IMR-90 (cell line): ENCODE measurements around the gene FAM209B. TPM values are rescaled to one million over a fixed set of nuclear protein-coding genes. Genes with fewer than 3 reads are reported as not detected.

Experiments
- ATAC-seq: fragments of 200-7000 bp; cut with Tn5 transposase; 2 replicates; pipeline ENCODE4 v1.9.1; 2020; ENCODE audit warnings: low read depth, mild to moderate bottlenecking, moderate library complexity
- BruUV-seq: library from RNA; stranded (reverse); fragments of 400-500 nt; replicated peaks from 2 replicates; lab custom pipeline; 2021; lab: Mats Ljungman, UMichigan
- CTCF ChIA-PET: fragments of 300-600 bp; formaldehyde crosslinking; extraction: SDS; loops from one replicate; lab custom pipeline; 2021; ENCODE audit warnings: antibody characterized with exemption; lab: Yijun Ruan, JAX
- POLR2A ChIA-PET: fragments of 300-600 bp; sonication (Branson Sonifier 250); formaldehyde crosslinking; loops from one replicate; lab custom pipeline; 2022; ENCODE audit warnings: antibody characterized with exemption; ENCODE audit not compliant: unreplicated experiment; lab: Charles Lee
- DNase-seq: peaks from one replicate; pipeline ENCODE4 v3.0.0; 2013
- H2AFZ ChIP-seq: replicated peaks from 2 replicates; pipeline ENCODE3; 2013; ENCODE audit warnings: low read length, mild to moderate bottlenecking; ENCODE audit not compliant: poor library complexity
- H2AK5ac ChIP-seq: 2 replicates; pipeline ENCODE4 v1.6.1; 2013; ENCODE audit warnings: low read depth, low read length, inconsistent platforms
- H2AK9ac ChIP-seq: replicated peaks from 2 replicates; pipeline ENCODE3; 2013; ENCODE audit warnings: mild to moderate bottlenecking, low read depth, low read length, moderate library complexity; ENCODE audit not compliant: poor library complexity
- H2BK120ac ChIP-seq: 2 replicates; pipeline ENCODE4 v1.6.1; 2013; ENCODE audit warnings: low read depth, low read length, inconsistent platforms
- H2BK15ac ChIP-seq: 3 replicates; pipeline ENCODE4 v1.6.1; 2013; ENCODE audit warnings: low read depth, low read length, inconsistent platforms
- H2BK20ac ChIP-seq: 2 replicates; pipeline ENCODE4 v1.6.1; 2013; ENCODE audit warnings: low read depth, mild to moderate bottlenecking, inconsistent platforms, low read length, moderate library complexity
- H2BK5ac ChIP-seq: 2 replicates; pipeline ENCODE4 v1.6.1; 2013; ENCODE audit warnings: mild to moderate bottlenecking, low read depth, low read length, inconsistent platforms; ENCODE audit not compliant: poor library complexity, severe bottlenecking
- H3K14ac ChIP-seq: replicated peaks from 2 replicates; pipeline ENCODE4 v1.6.1; 2013; ENCODE audit warnings: low read depth, low read length, inconsistent platforms
- H3K18ac ChIP-seq: 2 replicates; pipeline ENCODE4 v1.6.1; 2013; ENCODE audit warnings: low read depth, low read length, control low read depth
- H3K23ac ChIP-seq: 2 replicates; pipeline ENCODE4 v1.6.1; 2013; ENCODE audit warnings: low read depth, low read length, inconsistent platforms
- H3K27ac ChIP-seq: 2 replicates; pipeline ENCODE4 v1.5.1; 2013; ENCODE audit warnings: mild to moderate bottlenecking, control low read depth, low read length; ENCODE audit not compliant: insufficient read depth
- H3K27me3 ChIP-seq: 2 replicates; pipeline ENCODE4 v1.6.1; 2013; ENCODE audit warnings: low read length; ENCODE audit not compliant: control insufficient read depth, insufficient read depth
- H3K36me3 ChIP-seq: 2 replicates; pipeline ENCODE4 v1.6.1; 2013; ENCODE audit warnings: low read length, mixed read lengths; ENCODE audit not compliant: control insufficient read depth, insufficient read depth
- H3K4ac ChIP-seq: 2 replicates; pipeline ENCODE4 v1.6.1; 2013; ENCODE audit warnings: low read depth, low read length, inconsistent platforms
- H3K4me1 ChIP-seq: 2 replicates; pipeline ENCODE4 v1.6.1; 2013; ENCODE audit warnings: low read length, mixed read lengths; ENCODE audit not compliant: control insufficient read depth, insufficient read depth
- H3K4me2 ChIP-seq: 2 replicates; pipeline ENCODE4 v1.6.1; 2013; ENCODE audit warnings: low read depth, mild to moderate bottlenecking, control low read depth, low read length, moderate library complexity
- H3K4me3 ChIP-seq: 2 replicates; pipeline ENCODE4 v1.5.1; 2013; ENCODE audit warnings: low read depth, mild to moderate bottlenecking, control low read depth, low read length, moderate library complexity; ENCODE audit not compliant: insufficient read depth
- H3K56ac ChIP-seq: 2 replicates; pipeline ENCODE4 v1.6.1; 2013; ENCODE audit warnings: low read length, inconsistent platforms; ENCODE audit not compliant: insufficient read depth; ENCODE audit errors: extremely low read depth
- H3K79me1 ChIP-seq, 2 experiments: 2 replicates each; pipeline ENCODE4 v1.6.1; 2013; ENCODE audit warnings: low read length in 2 of 2, inconsistent platforms in 1 of 2, low read depth in 1 of 2
- H3K9ac ChIP-seq: 2 replicates; pipeline ENCODE4 v1.6.1; 2013; ENCODE audit warnings: low read depth, low read length, control low read depth
- H3K9me1 ChIP-seq: 2 replicates; pipeline ENCODE4 v1.6.1; 2013; ENCODE audit warnings: low read length, inconsistent platforms; ENCODE audit not compliant: insufficient read depth
- H3K9me3 ChIP-seq: 2 replicates; pipeline ENCODE4 v1.6.1; 2013; ENCODE audit warnings: low read length; ENCODE audit not compliant: control insufficient read depth, insufficient read depth
- H4K20me1 ChIP-seq: 2 replicates; pipeline ENCODE4 v1.6.1; 2013; ENCODE audit warnings: low read length, inconsistent platforms; ENCODE audit not compliant: insufficient read depth
- H4K5ac ChIP-seq: 2 replicates; pipeline ENCODE4 v1.6.1; 2013; ENCODE audit warnings: mild to moderate bottlenecking, low read depth, low read length, control low read depth
- H4K8ac ChIP-seq, 2 experiments: 2 replicates each; pipeline ENCODE4 v1.6.1; 2013; ENCODE audit warnings: low read depth in 2 of 2, low read length in 2 of 2, control low read depth in 1 of 2, inconsistent platforms in 1 of 2
- H4K91ac ChIP-seq: 2 replicates; pipeline ENCODE4 v1.6.1; 2013; ENCODE audit warnings: low read depth, low read length, inconsistent platforms; ENCODE audit not compliant: insufficient read depth
- BHLHE40 ChIP-seq: fragments of 150-350 bp; IDR thresholded peaks from 2 replicates; pipeline ENCODE4 v1.6.1; 2016; ENCODE audit warnings: mild to moderate bottlenecking, low read depth, low read length
- CEBPB ChIP-seq: IDR thresholded peaks from 2 replicates; pipeline ENCODE4 v1.6.1; 2012; ENCODE audit warnings: low read depth, low read length, improper control_type of control experiment
- MAFK ChIP-seq: IDR thresholded peaks from 2 replicates; pipeline ENCODE4 v1.6.1; 2012; ENCODE audit warnings: low read depth, low read length, improper control_type of control experiment
- MAZ ChIP-seq: IDR thresholded peaks from 2 replicates; pipeline ENCODE4 v1.6.1; 2012; ENCODE audit warnings: low read depth, mild to moderate bottlenecking, low read length, improper control_type of control experiment, moderate library complexity, borderline replicate concordance
- MXI1 ChIP-seq: IDR thresholded peaks from 2 replicates; pipeline ENCODE4 v1.6.1; 2012; ENCODE audit warnings: low read depth, mild to moderate bottlenecking, low read length, moderate library complexity, borderline replicate concordance
- RAD21 ChIP-seq: IDR thresholded peaks from 2 replicates; pipeline ENCODE4 v1.6.1; 2012; ENCODE audit warnings: low read length, improper control_type of control experiment
- WGBS, 2 experiments: methylation state at CpG; one replicate each; pipeline versions ENCODE4 v1.1.5 to v1.1.7; 2013; ENCODE audit warnings: missing lambda C conversion rate in 2 of 2; ENCODE audit not compliant: insufficient read length in 1 of 2; ENCODE audit errors: extremely low coverage in 2 of 2; 5-methylcytosine and 5-hydroxymethylcytosine counted together
- dilution Hi-C: fragments of 300-500 bp; cut with HindIII; formaldehyde crosslinking; loops from one replicate; pipeline ENCODE4 v1.14.3; 2018; ENCODE audit warnings: low sequenced_read_pairs; ENCODE audit not compliant: unreplicated experiment
- in situ Hi-C: fragments of 300-500 bp; cut with MboI; formaldehyde crosslinking; loops from 3 replicates; pipeline ENCODE4 v1.14.3; 2019; ENCODE audit warnings: low sequenced_read_pairs, inconsistent platforms, mixed read lengths
- intact Hi-C: fragments of 100-400 bp; cut with micrococcal nuclease; formaldehyde crosslinking; loops from 2 replicates; pipeline ENCODE4 v1.10.0; 2022
- polyA plus RNA-seq, 3 experiments: library from polyadenylated mRNA; depleted of rRNA; stranded (reverse); fragments of >200 nt; gene quantifications; 2 replicates each; pipeline ENCODE4 v1.2.3, GENCODE V29; 2012; ENCODE audit warnings: low replicate concordance in 1 of 3
- total RNA-seq: library from RNA; depleted of rRNA; stranded (reverse); fragments of >200 nt; gene quantifications from 2 replicates; pipeline ENCODE4 v1.2.3, GENCODE V29; 2012
- TF ChIP-seq, protein P1 (sequence below): fragments of 150-350 bp; IDR thresholded peaks from 2 replicates; pipeline ENCODE4 v1.6.1; 2016; ENCODE audit warnings: low read depth, mild to moderate bottlenecking, low read length, moderate library complexity, borderline replicate concordance
- TF ChIP-seq, protein P2 (sequence below): conservative IDR thresholded peaks from 2 replicates; pipeline ENCODE4 v1.5.1; 2012; ENCODE audit warnings: mild to moderate bottlenecking, low read depth, low read length, improper control_type of control experiment

Gene FAM209B
- total and polyA plus RNA-seq, 2 of the 4 experiments (the other 2 are of a cell fraction): 0.24 TPM; not detected in 1

DNA sequence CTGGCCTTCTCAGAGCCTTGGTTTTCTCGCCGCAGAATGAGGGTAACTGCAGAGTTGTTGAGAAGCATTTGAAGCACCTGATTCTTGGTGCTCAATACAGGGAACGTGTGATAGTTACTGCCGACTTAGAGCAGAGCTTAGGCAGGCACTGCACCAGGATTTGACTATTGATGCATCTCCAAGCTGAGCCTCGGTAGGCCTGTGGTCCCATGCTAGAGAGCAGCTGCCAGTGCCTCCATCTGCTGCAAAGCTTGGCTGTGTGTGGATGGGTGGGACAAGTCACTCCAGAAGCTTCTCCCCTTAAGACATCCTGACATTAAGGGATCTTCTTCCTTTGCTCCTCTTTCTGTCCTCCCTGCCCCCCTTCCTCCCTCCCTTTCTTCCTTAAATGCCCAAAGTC, 40.9 kb downstream of the FAM209B start:
- H3K9ac ChIP-seq: no peak overlapping the region
- no peak overlapping the region for H3K4me3 ChIP-seq
- peaks cover 10% of the 10 kb centered on the region for H3K27me3 ChIP-seq
- H3K79me1 ChIP-seq: no peaks in the 10 kb centered on the region
- no peak overlapping the region for H2BK5ac ChIP-seq
- ChIA-PET CTCF (no interaction called here), POLR2A (no interaction called here)
- no peak overlapping the region for H2BK120ac ChIP-seq
- H3K4ac ChIP-seq: no peak overlapping the region
- H3K9me3 ChIP-seq: no peaks in the 10 kb centered on the region
- dilution Hi-C loops (no loop called here), in situ Hi-C loops (no loop called here), intact Hi-C loops (no loop called here)
- H2AK5ac ChIP-seq: no peak overlapping the region
- H3K4me2 ChIP-seq: no peak overlapping the region
- no peak overlapping the region for H3K18ac ChIP-seq
- ATAC-seq (no peak), DNase-seq (no peak)
- peak overlapping the region; percentile 32 for H2AFZ ChIP-seq
- WGBS, 2 experiments: no CpG with 5 or more reads among the region's 5 CpGs
- BruUV-seq: no TSS peak
- H4K20me1 ChIP-seq: no peaks in the 10 kb centered on the region
- no peak overlapping the region for H3K14ac ChIP-seq
- no peak overlapping the region for H4K91ac ChIP-seq
- H3K4me1 ChIP-seq: no peaks in the 10 kb centered on the region
- H3K9me1 ChIP-seq: no peaks in the 10 kb centered on the region
- H3K56ac ChIP-seq: no peak overlapping the region
- H2BK15ac ChIP-seq: no peak overlapping the region
- H2BK20ac ChIP-seq: no peak overlapping the region
- no peak overlapping the region for H3K27ac ChIP-seq
- TF ChIP-seq MXI1: no peak
- no peak for TF ChIP-seq RAD21
- TF ChIP-seq CEBPB: no peak
- TF ChIP-seq BHLHE40: no peak
- TF ChIP-seq, protein P1, sequence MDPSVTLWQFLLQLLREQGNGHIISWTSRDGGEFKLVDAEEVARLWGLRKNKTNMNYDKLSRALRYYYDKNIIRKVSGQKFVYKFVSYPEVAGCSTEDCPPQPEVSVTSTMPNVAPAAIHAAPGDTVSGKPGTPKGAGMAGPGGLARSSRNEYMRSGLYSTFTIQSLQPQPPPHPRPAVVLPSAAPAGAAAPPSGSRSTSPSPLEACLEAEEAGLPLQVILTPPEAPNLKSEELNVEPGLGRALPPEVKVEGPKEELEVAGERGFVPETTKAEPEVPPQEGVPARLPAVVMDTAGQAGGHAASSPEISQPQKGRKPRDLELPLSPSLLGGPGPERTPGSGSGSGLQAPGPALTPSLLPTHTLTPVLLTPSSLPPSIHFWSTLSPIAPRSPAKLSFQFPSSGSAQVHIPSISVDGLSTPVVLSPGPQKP: no peak
- TF ChIP-seq MAFK: no peak
- TF ChIP-seq MAZ: no peak
- TF ChIP-seq, protein P2, sequence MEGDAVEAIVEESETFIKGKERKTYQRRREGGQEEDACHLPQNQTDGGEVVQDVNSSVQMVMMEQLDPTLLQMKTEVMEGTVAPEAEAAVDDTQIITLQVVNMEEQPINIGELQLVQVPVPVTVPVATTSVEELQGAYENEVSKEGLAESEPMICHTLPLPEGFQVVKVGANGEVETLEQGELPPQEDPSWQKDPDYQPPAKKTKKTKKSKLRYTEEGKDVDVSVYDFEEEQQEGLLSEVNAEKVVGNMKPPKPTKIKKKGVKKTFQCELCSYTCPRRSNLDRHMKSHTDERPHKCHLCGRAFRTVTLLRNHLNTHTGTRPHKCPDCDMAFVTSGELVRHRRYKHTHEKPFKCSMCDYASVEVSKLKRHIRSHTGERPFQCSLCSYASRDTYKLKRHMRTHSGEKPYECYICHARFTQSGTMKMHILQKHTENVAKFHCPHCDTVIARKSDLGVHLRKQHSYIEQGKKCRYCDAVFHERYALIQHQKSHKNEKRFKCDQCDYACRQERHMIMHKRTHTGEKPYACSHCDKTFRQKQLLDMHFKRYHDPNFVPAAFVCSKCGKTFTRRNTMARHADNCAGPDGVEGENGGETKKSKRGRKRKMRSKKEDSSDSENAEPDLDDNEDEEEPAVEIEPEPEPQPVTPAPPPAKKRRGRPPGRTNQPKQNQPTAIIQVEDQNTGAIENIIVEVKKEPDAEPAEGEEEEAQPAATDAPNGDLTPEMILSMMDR: no peak
- H4K5ac ChIP-seq: no peak overlapping the region
- H2AK9ac ChIP-seq: peak overlapping the region; percentile 28
- H3K23ac ChIP-seq: no peak overlapping the region
- no peaks in the 10 kb centered on the region for H3K36me3 ChIP-seq
- no peak overlapping the region for H4K8ac ChIP-seq
